Epidermal melanocyte (primary cell): ENCODE data around the gene TMEM266.

ENCODE experiments used
- DNase-seq: peaks from one replicate; pipeline ENCODE4 v3.0.0; 2011; ENCODE audit warnings: low spot score; ENCODE audit not compliant: insufficient read length

Gene TMEM266

DNA sequence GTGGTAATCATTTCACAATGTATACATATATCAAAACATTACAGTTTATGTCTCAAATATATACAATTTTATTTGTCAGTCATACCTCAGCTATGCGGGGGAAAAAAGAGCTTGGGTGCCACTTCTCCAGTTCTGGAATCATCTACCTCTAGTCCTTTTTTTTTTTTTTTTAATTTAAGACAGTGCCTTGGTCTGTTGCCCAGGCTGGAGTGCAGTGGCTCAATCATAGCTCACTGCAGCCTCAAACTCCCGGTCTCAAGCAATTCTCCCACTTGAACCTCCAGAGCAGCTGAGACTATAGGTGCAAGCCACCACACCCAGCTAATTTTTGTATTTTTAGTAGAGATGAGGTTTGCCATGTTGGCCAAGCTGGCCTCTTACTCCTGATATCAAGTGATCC is 67.4 kb downstream of the TMEM266 start:
- no peak for DNase-seq

GRCh38 chr15:76127880-76128279 is 68.1 kb downstream of the TMEM266 start:
- no peak for DNase-seq

GRCh38 chr15:76134537-76134936 is 74.8 kb downstream of the TMEM266 start:
- DNase-seq: no peak

DNA sequence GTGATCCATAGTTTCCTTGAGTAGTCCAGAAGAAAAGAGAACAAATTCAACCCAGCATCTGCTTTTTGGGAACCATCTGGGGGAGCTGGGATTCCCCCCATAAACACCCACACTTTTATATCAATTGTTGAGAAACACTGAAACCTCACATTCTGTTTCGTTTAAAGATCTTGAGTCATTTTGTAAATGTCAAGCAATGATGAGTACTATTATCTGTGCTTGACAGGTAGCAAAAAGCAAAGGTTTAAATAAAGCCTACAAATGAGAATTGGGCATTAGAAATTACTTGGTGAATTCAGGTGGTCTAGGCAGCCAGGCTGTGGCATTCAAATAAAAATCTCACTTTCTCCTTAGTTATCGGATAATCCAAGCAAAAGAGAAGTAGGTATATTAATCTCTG is 75.7 kb downstream of the TMEM266 start:
- no peak for DNase-seq

DNA sequence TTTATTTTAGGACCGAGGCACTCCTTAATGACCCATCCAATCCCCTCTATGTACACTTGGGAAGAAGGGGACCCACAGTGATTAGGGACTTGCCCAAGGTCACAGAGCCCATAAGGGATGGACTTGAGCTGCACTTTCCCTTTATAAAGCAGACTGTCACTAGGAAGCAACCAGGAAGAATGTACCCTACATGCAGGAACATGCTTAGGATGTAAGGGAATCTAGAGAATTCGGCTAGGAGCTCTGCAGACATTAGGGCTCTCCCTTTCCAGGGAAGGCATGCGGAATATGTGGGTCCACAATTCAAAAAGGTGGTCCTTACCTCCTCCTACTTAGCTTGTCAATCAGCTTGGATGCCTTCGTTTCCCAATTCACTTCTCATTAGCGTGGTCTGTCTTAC is 78.7 kb downstream of the TMEM266 start:
- no peak for DNase-seq

GRCh38 chr15:76139368-76140073 is 79.7 kb downstream of the TMEM266 start:
- DNase-seq: peak; percentile 79

DNA sequence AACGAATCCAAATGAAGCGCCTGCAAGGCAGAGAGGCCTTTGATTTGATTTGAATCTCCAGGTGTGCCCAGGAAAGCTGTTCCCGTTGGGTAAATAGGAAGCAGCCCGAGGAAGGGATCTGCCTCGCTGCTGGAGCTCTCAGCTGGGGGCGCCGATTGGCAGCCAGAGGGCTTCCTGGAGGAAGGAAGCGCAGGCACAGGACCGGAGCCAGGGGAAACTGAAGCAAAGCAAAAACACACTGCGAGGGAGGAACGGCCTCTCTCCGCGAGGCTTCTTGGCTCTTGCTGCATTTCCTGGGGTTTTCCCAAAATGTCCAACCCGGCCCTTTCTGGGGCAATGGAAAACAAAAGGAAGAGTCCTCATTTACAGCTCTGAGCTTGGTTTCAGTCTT is 80.3 kb downstream of the TMEM266 start:
- no peak for DNase-seq

- no peak for DNase-seq
Observed at GRCh38 chr15:76146812-76147211, 87.0 kb downstream of the TMEM266 start.

- peak; percentile 51 for DNase-seq
Observed at GRCh38 chr15:76147906-76148570, 88.3 kb downstream of the TMEM266 start.

DNA sequence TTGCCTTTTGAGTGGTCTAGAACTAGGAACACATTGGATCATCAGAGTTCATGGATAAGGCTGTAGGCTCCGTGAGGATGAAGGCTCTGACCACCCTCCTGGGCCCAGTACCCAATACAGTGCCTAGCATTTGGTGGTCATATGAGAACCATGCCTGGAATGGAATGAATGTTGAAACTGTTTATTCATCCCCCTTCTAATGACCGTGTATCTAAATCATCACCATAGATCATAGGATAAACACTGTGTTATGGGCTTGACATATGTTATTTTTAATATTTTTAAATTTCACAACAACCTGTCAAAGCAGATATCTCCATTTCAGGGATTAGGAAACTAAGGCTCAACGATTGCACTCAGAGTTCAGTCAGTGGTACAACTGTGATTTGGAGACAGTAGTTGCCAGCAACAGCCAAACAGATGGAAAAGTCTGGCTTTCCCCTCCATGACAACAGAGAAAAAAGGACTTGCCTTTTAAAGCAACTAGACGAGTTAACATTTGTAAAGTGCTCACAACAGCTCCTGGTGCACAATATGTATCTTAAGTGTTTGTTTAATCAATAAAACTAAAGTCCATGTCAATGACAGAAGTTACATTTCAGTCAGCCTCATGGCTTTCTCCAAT is 89.6 kb downstream of the TMEM266 start:
- DNase-seq: no peak

- no peak for DNase-seq
Observed at GRCh38 chr15:76150513-76150912, 90.7 kb downstream of the TMEM266 start.

- DNase-seq: peak; percentile 49
Observed at GRCh38 chr15:76150971-76151598, 91.3 kb downstream of the TMEM266 start.

DNA sequence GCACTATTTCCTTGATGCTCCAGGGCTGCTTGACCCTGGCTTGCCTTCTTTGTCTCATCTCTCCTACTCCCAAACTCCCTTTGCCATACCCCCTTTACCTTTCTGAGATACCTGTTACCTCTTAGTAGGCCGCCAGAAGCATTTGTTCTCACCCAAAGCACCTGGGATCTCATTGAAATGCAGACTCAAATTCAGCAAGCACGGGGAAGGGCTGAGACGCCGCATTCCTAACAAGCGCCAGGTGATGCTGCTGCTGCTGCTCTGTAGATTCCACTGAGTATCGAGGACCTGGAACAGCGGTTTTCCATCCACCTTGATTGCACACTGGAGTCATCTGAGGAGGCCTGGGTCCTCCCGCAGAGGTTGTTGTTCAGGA is 91.8 kb downstream of the TMEM266 start:
- DNase-seq: no peak

- no peak for DNase-seq
Observed at GRCh38 chr15:76152197-76152596, 92.4 kb downstream of the TMEM266 start.

GRCh38 chr15:76153241-76154197 is 93.7 kb downstream of the TMEM266 start:
- no peak for DNase-seq

GRCh38 chr15:76155731-76156130 is 95.9 kb downstream of the TMEM266 start:
- DNase-seq: peak; percentile 59

GRCh38 chr15:76158226-76158625 is 98.4 kb downstream of the TMEM266 start:
- no peak for DNase-seq

DNA sequence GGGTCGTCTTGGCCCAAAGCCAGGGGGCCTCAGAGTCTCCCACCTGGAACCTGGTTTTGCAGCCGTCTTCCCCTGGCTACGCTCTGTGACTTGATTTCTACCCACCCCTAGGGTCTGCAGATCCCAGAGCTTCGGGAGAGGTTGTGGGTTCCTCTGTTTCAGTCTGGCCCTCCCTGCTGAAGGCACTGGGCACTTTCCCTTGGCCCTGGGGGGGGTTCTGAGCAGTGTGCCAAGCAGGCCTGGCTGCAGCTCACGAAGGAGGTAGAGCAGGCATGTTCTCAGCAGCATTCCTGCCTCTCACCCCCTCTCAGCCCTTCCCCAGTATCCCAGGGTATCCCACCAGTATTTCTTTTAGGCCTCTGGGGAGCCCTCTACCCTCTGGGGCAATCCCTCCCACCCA is 99.0 kb downstream of the TMEM266 start:
- no peak for DNase-seq

- no peak for DNase-seq
Observed at GRCh38 chr15:76159282-76159681, 99.5 kb downstream of the TMEM266 start.

DNA sequence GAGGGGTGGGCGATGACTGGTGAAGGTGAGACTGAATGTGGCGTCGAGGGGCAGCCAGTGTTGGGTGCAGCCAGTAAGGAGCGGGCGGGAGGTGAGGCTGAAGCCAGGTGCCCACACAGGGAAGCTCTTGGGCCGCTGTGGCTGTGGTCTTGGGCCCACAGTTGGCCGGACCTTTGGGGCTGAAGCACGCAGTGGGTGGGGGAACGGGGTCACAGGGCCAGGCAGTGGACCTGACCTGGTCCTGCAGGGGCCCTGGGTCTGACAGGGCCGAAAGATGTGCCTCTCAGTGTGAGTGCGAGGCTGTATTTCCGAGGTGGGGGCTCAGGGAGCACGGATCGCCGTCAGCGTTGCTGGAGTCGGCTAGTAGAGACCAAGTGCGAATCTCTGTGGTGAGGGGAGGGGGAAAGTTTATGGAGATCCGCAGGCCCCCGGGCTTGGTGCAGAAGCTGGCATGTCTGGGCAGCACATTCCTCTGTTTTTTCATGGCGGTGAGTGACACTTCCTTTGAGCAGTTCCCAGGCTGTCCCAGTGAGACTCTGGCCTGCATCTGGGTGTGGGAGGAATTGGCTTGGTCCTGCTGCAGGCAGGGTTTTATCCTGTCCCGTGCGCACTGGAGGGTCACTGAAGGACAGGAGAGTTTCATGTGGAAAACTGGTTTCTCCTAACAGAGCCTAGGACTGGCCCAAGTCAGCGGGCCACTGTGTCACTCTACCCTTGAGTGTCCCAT is 100.8 kb downstream of the TMEM266 start:
- no peak for DNase-seq
